CD4-positive, alpha-beta T cell treated with Interleukin-15 for 1 hour (primary cell): ENCODE data around the gene FGF22.
"Not testable (repeated sequence)": the region's sequence is repeated elsewhere in the genome, so short reads cannot be mapped to it uniquely, and the experiment has no call there.

ENCODE experiments used
- DNase-seq: peaks from one replicate; pipeline ENCODE4 v3.0.0-alpha.2; 2020

The FGF22 gene

GRCh38 chr19:622666-623065 lies 17.0 kb upstream of the FGF22 start:
- no peak for DNase-seq

- DNase-seq, result no peak
Observed at GRCh38 chr19:623175-623916, 16.3 kb upstream of the FGF22 start.

- DNase-seq, result no peak
Observed at GRCh38 chr19:623974-624373, 15.7 kb upstream of the FGF22 start.

GRCh38 chr19:624433-625109 lies 15.1 kb upstream of the FGF22 start:
- no peak for DNase-seq

GRCh38 chr19:625257-625656 lies 14.4 kb upstream of the FGF22 start:
- no peak for DNase-seq

- not testable (repeated sequence) for DNase-seq
Observed at GRCh38 chr19:626566-626965, 13.1 kb upstream of the FGF22 start.

GRCh38 chr19:628168-628567 lies 11.5 kb upstream of the FGF22 start:
- no peak for DNase-seq

- DNase-seq, result not testable (repeated sequence)
Observed at GRCh38 chr19:629515-629914, 10.2 kb upstream of the FGF22 start.

- no peak for DNase-seq
Observed at GRCh38 chr19:629961-630714, 9.5 kb upstream of the FGF22 start.

- no peak for DNase-seq
Observed at GRCh38 chr19:632579-633067, 7.1 kb upstream of the FGF22 start.

- DNase-seq, result peak; percentile 98
Observed at GRCh38 chr19:633068-633785, 6.5 kb upstream of the FGF22 start, which contains the start of gene POLRMT. Gene POLRMT (minus strand): TSS chr19:633537. CDS start chr19:633512, 25 bp downstream.

GRCh38 chr19:633786-634639 lies 5.7 kb upstream of the FGF22 start:
- DNase-seq, result no peak

GRCh38 chr19:634975-635652 lies 4.6 kb upstream of the FGF22 start:
- no peak for DNase-seq

GRCh38 chr19:638906-639252 lies 800 bp upstream of the FGF22 start:
- DNase-seq, result no peak

GRCh38 chr19:640161-640558 lies 481 bp downstream of the FGF22 start:
- no peak for DNase-seq

- DNase-seq, result no peak
Observed at GRCh38 chr19:640606-641189, 1.0 kb downstream of the FGF22 start.

- no peak for DNase-seq
Observed at GRCh38 chr19:641702-642101, 2.0 kb downstream of the FGF22 start.

- no peak for DNase-seq
Observed at GRCh38 chr19:642767-643727, 3.4 kb downstream of the FGF22 start.

GRCh38 chr19:643736-644135 lies 4.1 kb downstream of the FGF22 start:
- no peak for DNase-seq

GRCh38 chr19:644363-644762 lies 4.7 kb downstream of the FGF22 start:
- no peak for DNase-seq
